ENCODE measurements around the gene HECTD3.
"Not testable (repeated sequence)": the region's sequence is repeated elsewhere in the genome, so short reads cannot be mapped to it uniquely, and the experiment has no call there.

Gene HECTD3

DNA sequence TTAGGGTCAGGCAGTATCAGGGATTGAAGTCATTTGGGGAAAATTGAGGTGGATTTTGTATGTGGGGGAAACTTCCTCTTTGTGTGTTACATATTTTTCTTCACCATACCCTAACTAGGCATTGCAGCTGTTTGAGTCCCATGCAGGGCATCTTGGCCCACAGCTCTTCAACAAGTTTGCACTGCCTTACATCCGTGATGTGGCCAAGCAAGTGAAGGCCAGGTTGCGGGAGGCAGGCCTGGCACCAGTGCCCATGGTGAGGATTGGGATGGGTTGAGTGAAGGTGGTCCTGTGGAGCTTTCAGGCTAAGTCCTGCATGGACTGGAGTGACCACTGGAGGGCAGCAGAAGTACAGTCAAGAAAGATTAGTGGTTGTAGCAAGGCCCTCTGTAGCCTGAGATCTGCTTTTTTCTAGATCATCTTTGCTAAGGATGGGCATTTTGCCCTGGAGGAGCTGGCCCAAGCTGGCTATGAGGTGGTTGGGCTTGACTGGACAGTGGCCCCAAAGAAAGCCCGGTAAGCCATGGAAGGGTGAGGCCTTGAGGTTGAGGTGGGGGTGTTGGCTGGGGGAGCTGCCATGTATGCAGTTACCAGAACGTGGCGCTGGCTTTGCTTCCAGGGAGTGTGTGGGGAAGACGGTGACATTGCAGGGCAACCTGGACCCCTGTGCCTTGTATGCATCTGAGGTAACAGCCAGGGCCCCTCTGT is 3.4 kb upstream of the HECTD3 start:
- DNase-seq (ENCODE audit: low spot score): peak; percentile 87

DNA sequence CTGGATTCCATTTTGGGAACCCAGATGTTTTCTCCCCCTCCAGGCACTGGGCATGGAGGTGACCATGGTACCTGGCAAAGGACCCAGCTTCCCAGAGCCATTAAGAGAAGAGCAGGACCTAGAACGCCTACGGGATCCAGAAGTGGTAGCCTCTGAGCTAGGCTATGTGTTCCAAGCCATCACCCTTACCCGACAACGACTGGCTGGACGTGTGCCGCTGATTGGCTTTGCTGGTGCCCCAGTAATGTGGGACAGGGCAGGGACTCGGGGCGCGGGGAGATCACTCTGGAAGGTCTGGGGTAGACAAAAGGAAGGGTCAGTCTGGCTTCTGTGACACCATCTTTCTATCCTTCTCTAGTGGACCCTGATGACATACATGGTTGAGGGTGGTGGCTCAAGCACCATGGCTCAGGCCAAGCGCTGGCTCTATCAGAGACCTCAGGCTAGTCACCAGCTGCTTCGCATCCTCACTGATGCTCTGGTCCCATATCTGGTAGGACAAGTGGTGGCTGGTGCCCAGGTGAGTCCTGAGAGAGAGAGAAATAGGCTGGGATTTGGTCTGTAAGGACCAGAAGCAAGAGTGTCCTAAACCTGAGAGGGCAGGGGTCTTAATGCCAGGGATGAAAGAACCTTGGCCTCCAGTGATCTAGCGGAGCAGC is 2.6 kb upstream of the HECTD3 start:
- DNase-seq (ENCODE audit: low spot score): no peak

DNA sequence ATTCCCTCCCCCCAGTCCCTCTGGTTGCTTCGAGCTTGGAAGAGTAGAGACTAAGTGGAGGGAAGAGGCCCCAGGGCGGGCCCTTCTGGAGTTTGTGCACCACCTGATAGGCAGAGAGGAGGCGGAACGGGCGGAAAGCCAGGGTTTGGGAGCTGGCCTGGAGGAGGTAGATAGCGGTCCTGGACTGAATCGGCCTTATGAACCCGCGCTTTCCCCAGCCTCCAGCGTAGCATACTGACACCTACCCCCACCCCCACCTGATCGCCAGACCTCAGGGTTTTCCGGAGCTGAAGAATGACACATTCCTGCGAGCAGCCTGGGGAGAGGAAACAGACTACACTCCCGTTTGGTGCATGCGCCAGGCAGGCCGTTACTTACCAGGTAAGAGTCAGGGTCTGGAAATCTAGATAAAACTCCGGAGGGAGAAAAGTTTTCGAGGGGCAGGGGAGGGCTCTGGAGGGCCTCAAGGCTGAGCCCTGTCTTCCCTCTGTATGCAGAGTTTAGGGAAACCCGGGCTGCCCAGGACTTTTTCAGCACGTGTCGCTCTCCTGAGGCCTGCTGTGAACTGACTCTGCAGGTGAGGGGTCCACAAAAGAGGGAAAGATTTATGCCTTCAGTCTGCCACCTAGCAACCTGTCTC is 1.6 kb upstream of the HECTD3 start:
- peak; percentile 73 for DNase-seq (ENCODE audit: low spot score)

DNA sequence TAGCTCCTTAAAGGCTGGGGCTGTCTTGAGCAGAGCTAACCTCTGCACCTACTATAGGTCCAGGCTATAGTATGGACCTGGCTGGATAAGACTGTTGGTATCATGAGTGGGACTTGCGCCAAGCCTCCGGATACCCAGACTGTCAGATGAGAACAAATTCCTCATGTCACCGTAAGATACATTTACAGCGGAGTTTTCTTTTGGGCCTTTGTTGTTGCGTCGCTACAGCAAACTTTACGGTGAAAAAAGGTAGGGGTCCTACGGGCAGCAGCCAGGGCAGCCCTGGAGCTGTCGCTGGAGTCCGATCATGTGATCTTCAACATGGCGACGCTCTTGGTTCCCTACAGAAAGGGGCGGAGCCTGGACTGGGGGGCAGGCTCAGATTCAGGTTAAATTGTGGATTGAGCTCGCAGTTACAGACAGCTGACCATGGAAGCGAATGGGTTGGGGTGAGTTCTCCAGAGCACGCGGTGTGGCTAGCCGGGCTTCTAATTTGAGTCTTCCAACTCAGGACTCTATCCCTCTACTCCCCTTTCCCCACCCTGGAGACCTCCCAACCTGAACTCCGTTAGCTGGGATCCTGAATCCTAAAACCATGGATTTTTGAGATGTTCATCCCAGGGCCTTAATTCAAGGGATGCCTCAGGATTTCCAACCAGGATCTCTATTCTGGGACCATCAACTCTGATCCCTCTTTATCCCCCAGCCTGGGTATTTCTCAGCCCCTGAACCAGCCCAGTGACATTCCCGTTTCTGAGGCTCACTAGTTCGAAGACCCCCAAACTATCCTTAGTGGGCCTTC is 914 bp upstream of the HECTD3 start, which contains the start of gene UROD:
Gene UROD, plus strand, starts transcription at position 418 of the 802 bp plus-strand sequence. Its CDS starts 12 bp downstream, at position 430.
- peak; percentile 97 for DNase-seq (ENCODE audit: low spot score)

DNA sequence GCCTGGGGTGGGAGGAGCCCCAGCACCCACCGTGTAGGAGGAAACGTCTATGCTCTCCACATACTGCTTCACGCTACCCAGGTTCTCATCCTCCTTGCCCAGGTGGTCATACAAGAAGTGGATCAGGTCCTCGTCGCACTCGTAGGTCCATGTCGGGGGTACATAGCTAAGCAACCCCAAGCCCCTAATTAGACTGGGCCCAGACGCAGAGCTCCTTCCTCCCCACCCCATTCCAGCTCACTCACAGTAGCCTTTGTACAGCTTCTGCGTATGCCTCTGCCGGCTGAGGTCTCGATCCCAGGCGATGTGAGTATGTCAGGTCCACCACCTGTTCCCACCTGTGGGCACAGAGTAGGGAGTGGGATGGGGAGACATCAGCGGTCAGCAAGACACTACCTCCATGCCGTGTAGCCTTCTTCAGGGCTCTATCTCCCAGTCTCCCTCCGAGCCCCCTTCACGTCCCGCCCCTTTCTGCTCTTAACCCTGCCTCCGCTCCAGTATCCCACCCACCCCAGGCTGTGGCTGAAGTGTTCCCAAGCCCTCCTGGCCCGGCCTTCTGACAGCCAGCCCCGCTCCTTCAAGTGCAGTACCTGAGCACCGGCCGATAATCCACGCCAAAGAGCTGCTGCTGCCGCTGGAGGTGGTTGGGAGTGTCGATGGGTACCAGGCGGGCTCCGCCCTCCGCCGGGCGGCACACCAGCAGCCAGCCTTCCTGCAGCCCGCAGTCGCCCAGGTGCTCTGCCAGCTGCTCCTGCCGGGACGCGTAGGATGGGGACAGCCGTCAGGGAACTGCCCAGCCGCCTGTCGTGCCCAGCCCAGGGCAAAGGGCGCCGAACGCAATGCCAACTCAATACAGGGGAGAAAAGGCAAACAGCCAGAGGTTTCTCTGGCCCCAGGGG is 919 bp downstream of the HECTD3 start:
- peak; percentile 54 for DNase-seq (ENCODE audit: low spot score)

DNA sequence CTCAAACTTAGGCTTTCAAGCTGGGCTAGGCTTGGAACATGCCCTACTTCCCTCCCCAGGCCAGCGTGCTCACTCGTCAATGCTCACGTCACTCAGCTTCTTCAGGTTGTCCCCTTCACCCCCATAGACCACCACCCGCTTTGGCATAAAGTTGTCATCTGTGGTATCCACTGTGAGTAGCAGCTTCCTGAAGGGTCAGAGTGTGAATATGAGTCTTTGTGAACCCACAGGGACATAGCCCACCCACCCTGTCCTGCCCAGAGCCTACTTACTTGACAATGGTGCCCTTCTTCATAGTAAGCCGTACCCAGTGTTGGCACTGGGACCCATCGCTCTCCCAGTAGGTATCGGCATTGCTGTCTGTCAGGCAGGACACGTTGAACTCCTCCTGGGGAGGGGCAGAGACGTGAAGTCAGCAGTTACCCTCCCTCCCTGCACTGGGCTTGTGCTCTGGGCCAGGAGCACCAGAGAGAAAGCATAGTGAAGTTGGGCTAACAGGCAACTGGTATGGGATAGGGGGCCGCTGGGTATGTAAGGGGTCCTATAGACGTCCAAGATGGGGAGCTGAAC is 1.7 kb downstream of the HECTD3 start:
- no peak for DNase-seq (ENCODE audit: low spot score)

DNA sequence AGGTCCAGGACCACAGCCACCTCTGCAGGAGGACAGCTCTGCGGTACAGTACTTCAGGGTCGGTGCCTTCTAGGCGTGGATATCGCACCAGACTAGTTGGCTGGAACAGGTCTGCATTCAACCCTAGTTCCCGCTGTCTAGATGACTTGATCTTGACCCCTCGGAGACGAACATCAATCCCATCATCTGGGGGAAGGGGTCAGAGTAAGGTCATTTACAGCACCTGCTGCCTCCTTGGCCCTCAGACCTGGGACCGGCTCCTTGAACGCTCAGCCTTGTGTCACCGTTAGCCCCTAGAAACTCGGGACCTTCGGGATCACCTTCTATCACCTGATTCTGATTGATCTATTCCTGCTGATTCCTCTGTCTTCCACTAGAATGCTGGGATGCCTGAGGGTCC is 2.6 kb downstream of the HECTD3 start:
- no peak for DNase-seq (ENCODE audit: low spot score)

DNA sequence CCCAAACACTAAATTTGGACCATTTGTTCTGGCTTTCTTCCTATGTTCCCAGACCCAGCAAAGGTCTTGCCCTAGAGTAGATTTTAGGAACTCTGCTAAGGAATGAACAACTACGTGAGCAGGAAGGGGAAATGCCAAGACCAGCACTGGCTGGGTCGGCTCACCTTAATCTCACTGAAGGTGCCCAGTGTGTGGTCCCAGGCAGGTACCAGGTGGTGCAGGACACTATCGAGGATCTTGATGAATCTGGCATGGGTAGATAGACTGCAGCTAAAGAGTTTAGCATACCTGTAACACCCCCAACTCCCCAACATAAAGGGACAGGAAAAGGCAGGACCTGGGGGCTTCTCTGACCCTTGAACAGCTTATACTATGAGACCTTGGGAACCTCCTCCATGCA is 3.0 kb downstream of the HECTD3 start:
- no peak for DNase-seq (ENCODE audit: low spot score)

DNA sequence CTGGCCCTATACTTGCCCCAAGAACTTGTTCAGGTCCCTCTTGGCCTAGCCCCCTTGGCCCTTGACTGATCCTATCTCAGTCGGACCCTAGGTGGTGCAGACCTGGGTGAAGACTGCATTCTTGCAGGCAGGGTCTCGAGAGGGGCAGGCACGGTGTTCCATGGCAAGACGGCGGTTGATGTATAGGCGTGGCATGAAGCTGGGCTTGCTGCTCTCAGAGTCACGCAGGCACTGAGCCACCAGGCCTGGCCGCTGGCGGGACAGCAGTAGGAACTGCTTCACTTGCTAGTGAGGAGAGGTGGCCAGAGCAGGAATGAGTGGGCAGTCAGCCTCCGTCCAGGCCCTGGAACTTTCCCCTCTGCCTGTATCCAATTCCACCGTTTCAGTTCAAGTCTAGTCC is 3.8 kb downstream of the HECTD3 start:
- no peak for DNase-seq (ENCODE audit: low spot score)

DNA sequence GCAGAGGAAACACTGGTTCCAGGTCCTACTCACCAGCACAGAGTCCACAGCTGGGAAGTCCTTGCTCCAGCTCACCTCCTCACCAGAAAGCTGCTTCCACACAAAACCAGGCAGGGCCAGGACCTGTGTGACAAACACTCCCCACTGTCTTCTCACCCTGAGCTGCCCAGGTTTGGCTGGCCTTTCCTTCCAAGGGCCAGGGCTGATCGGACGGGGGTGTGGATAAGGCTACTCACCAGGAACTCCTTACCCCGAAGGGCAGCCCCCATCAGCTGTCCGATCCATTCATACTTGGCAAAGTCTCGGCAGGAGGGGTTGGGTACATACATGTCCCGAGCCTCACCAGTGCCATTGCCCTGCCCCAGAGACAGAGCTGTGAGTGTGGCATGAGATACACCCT is 5.4 kb downstream of the HECTD3 start:
- no peak for DNase-seq (ENCODE audit: low spot score)

DNA sequence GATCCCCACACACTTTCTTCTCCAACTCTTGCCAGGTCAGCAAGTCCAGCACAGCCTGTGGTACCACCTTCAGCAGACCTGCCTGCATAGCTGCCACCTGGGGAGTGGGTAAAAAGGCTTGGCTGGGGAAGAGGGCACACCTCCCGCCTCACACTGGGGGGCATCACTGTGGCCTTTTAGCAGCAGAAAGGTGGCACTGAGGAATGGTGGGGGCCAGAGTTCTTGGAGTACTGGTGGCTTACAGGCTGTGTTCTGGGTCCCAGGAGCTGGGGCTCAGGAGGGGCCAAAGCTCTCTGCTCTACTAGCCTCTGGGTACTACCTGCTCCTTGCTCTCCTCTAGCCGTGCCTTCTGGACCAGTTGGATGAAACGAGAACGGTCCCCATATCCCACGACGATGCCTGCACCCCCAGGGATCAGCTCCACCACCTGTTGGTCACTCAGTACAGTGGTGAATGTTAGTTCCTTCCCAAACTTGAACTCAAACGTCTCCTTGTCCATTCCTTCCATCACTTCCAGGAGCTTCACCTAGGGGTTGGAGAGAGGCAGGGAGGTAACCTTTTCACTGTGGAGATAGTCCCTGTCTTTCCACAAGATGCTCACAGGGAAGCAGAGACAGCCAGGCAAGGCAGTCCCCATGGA is 6.7 kb downstream of the HECTD3 start:
- DNase-seq (ENCODE audit: low spot score): no peak

DNA sequence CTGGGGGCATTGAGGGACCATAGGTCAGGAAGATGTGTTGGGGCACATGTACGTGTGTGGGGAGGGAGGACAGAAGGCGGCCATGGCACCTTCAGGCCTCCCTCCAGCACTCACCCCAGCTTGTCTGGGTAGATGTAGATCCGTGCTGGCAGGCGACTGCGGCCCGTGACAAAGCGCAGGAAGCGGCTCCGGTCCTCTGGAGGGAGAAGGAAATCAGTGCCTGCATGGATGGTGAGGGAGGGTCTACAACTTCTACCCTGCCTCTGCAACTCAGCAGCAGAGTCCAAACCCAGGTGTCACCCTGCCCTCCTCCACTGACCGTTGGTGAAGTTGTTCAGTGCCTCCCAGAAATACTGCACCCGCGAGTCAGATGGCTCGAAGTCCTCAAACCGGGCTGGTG is 7.4 kb downstream of the HECTD3 start:
- DNase-seq (ENCODE audit: low spot score): no peak

DNA sequence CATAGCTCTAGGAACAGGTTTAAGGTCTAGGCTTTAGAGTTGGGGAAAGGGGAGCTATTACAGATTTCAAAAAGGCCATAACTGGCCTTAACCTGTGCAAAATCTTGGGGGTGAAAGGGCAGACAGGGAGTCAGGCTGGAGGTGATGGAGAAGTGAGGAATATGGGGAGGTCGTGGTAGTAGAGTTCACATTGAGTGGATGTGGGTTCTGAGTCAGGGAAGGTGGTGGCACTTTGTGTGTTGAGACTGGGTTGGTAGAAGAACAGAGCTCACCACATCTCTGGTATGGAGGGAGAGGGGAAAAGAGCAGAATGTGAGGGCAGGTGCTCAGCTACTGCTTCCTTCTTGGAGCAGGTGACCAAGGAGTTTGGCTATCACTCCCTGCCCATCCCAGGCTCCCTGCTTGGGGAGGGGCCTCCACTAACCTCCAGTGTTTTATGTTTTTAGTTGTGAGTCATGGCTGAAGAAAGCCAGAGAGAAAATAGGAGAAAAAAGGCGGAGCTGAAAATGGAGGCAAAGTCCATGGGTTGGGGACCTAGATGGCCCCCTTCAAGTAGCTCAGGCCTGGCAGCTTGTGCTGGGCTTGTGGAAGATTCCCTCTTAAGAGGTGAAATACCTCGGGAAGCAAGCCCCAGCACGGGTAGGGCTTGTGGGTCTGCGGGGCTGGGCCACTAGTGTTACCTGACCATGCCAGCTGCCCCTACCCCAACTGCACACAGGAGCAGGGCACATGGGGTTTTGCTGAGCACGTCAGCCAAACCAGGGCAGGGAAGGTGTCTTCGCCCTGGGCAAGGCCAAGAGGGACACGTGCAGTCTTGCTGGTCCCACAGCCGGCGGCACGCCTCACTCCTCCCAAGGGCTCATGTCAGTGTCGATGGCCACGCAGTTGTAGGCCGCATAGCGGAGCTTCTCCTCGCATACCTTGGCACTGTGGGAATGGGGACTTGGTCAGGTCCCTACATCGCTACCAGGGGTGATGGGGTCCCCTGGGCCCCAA is 8.2 kb downstream of the HECTD3 start:
- DNase-seq (ENCODE audit: low spot score): no peak

DNA sequence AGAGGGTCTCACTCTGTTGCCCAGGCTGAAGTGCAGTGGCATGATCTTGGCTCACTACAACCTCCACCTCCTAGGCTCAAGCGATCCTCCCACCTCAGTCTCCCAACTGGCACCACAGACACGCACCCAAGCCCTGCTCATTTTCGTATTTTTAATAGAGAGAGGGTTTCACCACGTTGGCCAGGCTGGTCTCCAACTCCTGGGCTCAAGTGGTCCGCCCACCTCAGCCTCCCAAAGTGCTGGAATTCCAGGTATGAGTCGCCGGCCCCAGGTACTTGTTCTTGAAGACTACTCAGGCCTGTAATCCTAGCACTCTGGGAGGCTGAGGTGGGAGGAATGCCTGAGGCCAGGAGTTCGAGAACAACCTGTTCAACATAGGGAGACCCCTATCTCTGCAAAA is 9.5 kb downstream of the HECTD3 start:
- DNase-seq (ENCODE audit: low spot score): not testable (repeated sequence)

DNA sequence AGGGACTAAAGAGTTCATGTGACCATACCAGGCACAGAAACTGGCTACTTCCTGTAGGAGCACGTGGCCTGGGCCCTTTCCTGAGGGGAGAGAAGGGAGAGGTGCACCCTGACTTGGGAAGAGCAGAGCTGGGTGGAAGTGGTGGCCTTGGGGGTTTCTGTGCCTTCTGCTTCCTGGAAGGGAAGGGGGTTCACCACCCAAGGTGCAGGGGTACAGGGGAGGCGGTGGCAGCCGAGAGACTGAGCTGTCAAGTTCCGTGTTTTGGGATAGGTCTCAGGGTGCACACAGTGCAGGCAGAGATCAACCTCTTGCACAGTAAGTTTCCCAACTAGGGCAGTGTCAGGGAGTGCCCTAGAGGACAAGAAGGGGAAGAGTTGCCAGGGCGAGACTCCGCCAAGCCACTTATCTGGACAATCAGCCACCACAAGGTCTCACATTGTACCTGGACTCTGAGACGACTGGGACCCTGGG is 10.1 kb downstream of the HECTD3 start:
- no peak for DNase-seq (ENCODE audit: low spot score)

DNA sequence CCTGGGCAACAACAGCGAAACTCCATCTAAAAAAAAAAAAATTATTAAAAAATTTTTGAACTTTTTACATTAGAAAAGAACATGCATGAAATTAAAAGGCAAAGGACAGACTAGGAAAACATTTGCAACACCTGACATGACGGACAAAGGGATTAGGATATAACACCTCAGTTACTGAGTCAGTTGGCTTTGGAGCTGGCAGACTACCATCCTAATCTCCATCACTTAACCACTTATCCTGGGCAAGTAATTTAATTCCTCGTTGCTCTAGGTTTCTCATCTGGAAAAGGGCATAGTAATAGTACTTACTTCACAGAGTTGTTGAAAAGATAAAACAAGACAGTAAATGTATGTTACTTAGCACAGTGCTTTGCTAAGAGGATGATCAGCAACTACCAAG is 11.9 kb downstream of the HECTD3 start:
- DNase-seq (ENCODE audit: low spot score): no peak

DNA sequence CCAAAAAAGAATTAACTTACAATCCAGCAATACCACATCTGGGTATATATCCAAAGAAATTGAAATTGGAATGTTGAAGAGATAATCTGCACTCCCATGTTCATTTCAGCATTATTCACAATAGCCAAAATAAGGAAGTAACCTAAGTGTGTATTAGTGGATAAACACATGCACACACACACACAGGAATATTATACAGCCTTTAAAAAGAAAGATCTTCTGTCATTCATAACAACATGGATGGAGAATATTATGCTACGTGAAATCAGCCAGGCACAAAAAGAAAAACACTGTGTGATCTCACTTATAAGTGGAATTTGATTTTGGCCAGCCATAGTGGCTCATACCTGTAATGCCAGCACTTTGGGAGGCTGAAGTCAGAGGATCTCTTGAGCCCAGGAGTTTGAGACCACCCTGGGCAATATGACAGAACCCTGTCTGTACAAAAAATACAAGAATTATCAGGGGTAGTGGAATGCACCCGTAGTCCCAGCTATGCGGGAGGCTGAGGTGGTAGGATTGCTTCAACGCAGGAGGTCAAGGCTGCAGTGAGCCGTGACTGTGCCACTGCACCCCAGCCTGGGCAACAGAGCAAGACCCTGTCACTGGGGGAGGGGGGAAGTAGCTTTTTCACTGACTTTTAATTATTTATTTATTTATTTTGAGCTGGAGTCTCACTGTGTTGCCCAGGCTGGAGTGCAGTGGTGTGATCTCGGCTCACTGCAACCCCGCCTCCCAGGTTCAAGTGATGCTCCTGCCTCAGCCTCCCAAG is 15.5 kb downstream of the HECTD3 start:
- no peak for DNase-seq (ENCODE audit: low spot score)

DNA sequence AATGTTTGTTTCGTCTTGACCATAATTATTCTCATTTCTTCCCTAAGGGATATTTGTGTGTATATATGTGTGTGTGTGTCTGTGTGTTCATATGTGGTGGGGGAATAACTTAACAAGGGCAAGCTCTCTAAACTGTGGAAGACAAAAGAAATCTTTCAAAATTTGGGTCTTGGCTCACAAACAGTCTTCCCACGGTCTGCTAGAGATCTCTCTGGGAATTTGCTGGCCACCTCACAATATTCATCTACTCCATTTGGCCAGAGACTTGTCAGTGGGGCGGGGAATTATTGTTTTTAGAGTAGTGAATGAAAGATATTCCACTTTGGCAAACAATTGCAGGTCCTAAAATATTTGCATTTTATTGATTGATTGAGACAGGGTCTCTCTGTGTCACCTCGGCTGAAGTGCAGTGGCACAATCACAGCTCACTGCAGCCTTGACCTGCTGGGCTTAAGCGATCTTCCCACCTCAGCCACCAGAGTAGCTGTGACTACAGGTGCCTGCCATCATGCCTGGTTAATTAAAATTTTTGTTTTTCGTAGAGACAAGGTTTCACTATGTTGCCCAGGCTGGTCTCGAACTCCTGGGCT is 16.7 kb downstream of the HECTD3 start:
- DNase-seq (ENCODE audit: low spot score): no peak
